ENCODE measurements around the gene ARPP21. TPM values are rescaled to one million over a fixed set of nuclear protein-coding genes. Genes with fewer than 3 reads are reported as not detected.

ARPP21 gene
- total RNA-seq, 1 donor from 2014 or later: not detected

DNA sequence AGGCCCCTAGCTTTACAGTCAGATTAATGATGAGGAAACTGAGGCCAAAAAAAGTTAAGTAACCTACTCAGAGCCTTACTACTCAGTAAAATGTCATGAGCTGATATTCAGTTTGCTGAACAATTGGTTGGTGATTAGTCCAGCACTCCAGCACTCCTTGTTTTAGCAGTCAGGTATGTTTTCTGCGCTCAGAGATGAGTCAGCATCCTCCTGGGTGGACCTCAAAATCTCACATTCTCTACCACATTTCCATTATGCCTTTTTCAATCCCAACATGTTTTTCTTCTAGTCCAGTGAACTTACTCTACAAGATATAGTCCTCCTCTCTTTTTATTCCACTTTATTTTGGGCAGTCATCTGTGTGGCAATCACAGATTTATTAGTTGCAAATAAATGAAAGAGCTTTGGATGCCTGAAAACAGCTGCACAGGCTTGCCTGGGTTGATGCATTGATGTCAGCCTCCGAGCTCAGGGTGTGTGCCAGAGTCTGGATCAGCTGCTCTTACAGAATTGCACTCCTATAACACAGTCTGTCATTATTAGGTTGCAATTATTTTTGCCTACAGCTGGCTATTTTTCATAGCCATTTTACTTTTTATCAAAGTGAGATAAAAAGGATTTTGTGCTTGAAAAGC is 133.2 kb downstream of the ARPP21 start:
- Histone ChIP-seq H3K9me3 (no peaks in the 10 kb centered on the region), H3K4me3 (no peak overlapping the region), H3K36me3 (no peaks in the 10 kb centered on the region), H3K27me3 (ENCODE audit: low read depth) (no peaks in the 10 kb centered on the region), H3K4me1 (no peaks in the 10 kb centered on the region), H3K27ac (no peak overlapping the region)
- TF ChIP-seq, protein P1, sequence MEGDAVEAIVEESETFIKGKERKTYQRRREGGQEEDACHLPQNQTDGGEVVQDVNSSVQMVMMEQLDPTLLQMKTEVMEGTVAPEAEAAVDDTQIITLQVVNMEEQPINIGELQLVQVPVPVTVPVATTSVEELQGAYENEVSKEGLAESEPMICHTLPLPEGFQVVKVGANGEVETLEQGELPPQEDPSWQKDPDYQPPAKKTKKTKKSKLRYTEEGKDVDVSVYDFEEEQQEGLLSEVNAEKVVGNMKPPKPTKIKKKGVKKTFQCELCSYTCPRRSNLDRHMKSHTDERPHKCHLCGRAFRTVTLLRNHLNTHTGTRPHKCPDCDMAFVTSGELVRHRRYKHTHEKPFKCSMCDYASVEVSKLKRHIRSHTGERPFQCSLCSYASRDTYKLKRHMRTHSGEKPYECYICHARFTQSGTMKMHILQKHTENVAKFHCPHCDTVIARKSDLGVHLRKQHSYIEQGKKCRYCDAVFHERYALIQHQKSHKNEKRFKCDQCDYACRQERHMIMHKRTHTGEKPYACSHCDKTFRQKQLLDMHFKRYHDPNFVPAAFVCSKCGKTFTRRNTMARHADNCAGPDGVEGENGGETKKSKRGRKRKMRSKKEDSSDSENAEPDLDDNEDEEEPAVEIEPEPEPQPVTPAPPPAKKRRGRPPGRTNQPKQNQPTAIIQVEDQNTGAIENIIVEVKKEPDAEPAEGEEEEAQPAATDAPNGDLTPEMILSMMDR (IDR thresholded peaks at IDR 0.05): no peak
- intact Hi-C loops (cut with DNase I): no loop called here
- ATAC-seq (no peak), DNase-seq (no peak)

DNA sequence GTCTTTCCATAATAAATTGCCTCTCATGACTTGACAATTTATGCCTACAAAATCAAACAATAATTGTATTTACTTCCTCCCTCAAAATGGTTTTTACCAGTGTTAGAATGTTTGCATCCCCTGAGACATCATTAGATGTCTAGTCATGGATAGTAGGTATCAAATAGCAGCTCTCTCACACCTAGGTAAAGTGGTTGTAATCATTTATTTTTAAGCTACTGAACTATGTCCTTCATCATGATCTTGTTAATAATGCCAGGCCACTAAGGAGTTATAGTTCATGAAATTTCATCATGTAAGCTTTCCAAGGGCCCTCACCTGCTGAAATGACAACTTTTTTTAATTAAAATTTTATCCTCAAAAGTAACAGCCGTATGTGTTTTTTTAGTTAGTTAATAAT is 134.1 kb downstream of the ARPP21 start:
- Histone ChIP-seq H3K4me1 (no peaks in the 10 kb centered on the region), H3K27ac (no peak overlapping the region), H3K36me3 (no peaks in the 10 kb centered on the region), H3K9me3 (no peaks in the 10 kb centered on the region), H3K4me3 (no peak overlapping the region), H3K27me3 (ENCODE audit: low read depth) (no peaks in the 10 kb centered on the region)
- TF ChIP-seq, protein P1 (IDR thresholded peaks at IDR 0.05): no peak
- intact Hi-C loops (cut with DNase I): no loop called here
- ATAC-seq: no peak
- DNase-seq: no peak

DNA sequence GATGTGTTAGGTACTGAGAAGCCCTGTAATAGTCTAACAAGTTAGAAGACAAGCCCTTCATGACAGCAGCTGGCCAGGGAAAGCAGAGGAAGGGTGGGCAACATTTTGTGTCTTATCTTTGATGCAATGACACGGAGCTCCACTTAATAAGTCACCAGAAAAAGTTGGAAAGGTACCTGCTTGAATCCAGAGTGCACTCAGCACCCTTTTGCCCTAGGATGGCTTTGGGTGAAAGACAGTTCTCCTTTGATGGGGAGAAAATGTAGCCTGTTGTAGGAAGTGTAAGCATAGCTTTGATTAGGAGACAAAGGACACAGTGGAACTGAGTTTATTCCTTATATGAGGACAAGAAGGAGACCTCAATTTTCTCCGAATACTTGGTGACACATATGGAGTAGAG is 137.0 kb downstream of the ARPP21 start:
- Histone ChIP-seq H3K27me3 (ENCODE audit: low read depth) (no peaks in the 10 kb centered on the region), H3K9me3 (no peaks in the 10 kb centered on the region), H3K4me1 (no peaks in the 10 kb centered on the region), H3K4me3 (no peak overlapping the region), H3K36me3 (no peaks in the 10 kb centered on the region), H3K27ac (no peak overlapping the region)
- TF ChIP-seq, protein P1 (IDR thresholded peaks at IDR 0.05): no peak
- ATAC-seq: no peak
- intact Hi-C loops (cut with DNase I): no loop called here
- DNase-seq: no peak

DNA sequence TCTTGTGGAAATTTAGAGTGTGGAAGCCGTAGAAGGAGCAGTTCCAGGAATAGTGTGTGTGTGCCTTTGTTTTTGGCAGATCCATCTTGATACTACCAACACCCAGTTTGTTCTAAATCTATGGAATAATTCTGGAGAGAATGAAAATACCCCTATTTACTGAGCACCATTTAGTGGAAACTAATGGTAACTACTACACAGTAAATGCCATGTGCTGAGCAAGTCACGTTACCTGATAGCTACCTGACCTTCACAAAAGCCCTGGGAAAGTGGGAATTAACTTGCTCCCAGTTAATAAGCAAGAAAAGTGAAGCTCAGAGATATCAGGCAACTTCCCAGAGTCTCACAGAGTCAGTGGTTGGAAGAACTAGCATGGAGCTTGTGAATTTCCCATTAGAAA is 137.7 kb downstream of the ARPP21 start:
- Histone ChIP-seq H3K9me3 (no peaks in the 10 kb centered on the region), H3K27ac (no peak overlapping the region), H3K4me1 (no peaks in the 10 kb centered on the region), H3K4me3 (no peak overlapping the region), H3K27me3 (ENCODE audit: low read depth) (no peaks in the 10 kb centered on the region), H3K36me3 (no peaks in the 10 kb centered on the region)
- ATAC-seq: no peak
- intact Hi-C loops (cut with DNase I): no loop called here
- no peak for DNase-seq
- TF ChIP-seq, protein P1 (IDR thresholded peaks at IDR 0.05): no peak

DNA sequence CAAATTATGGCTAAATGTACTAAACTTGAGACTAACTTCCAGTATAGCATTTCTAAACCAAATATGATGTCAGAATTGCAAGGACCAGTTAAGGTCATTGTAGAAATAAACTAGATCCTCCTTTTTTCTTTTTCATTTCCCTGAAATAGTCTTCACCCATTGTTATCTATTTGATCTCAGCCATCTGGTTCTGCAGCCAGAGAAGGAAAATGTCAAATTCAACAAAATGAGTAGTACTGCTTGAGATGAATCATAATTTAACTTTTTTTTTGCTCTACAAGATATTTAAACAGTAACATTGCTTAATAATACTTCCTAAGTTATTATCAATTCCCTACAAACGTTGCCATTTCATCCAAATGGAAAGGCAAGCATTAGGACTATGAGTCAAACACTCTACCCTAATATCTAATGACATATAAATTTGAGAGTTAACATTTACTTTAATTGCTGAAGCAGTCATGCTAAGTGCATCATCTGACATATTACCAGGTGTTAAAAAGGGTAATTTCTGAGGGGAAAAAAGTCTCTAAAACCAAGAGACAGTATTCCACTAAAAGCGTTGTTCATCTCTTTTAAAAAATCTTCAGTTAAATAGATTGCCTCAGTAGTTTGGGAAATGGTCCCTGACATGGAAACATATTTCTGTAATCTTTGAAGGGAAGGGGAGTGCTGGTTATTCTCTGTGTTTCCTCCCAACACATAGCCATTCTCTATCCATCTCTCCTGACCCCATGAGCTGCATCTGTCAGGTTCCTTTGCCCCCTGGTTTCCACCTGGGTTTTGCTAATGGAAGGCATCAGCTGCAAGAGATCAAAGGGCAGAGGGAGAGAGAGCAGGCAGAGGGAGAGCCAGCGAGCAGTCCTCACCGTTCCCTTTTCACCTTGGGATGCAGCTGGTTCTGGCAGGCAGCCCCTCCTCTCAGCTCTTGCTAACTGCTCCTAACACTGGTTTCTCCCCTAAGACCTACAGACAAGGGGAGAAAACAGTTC is 138.5 kb downstream of the ARPP21 start:
- Histone ChIP-seq H3K4me3 (no peak overlapping the region), H3K4me1 (no peaks in the 10 kb centered on the region), H3K9me3 (no peaks in the 10 kb centered on the region), H3K27ac (no peak overlapping the region), H3K27me3 (ENCODE audit: low read depth) (no peaks in the 10 kb centered on the region), H3K36me3 (no peaks in the 10 kb centered on the region)
- TF ChIP-seq, protein P1 (IDR thresholded peaks at IDR 0.05): no peak
- intact Hi-C loops (cut with DNase I): no loop called here
- DNase-seq (no peak), ATAC-seq (no peak)

Data from lower lobe of right lung (tissue), 2 donors.